ENCODE data around the gene ZG16B.

The ZG16B gene

GRCh38 chr16:2825049-2825742 lies 4.9 kb upstream of the ZG16B start:
- DNase-seq (ENCODE audit: low spot score): no peak

GRCh38 chr16:2825906-2826305 lies 4.2 kb upstream of the ZG16B start:
- DNase-seq (ENCODE audit: low spot score): no peak

GRCh38 chr16:2826591-2827373 lies 3.3 kb upstream of the ZG16B start:
- DNase-seq (ENCODE audit: low spot score): no peak

GRCh38 chr16:2827374-2827791 lies 2.7 kb upstream of the ZG16B start:
- no peak for DNase-seq (ENCODE audit: low spot score)

GRCh38 chr16:2827831-2828520 lies 2.1 kb upstream of the ZG16B start:
- DNase-seq (ENCODE audit: low spot score): no peak

- DNase-seq (ENCODE audit: low spot score): no peak
Measured at GRCh38 chr16:2828521-2828840, 1.6 kb upstream of the ZG16B start.

GRCh38 chr16:2828876-2829430 lies 1.1 kb upstream of the ZG16B start:
- DNase-seq (ENCODE audit: low spot score): no peak

DNA sequence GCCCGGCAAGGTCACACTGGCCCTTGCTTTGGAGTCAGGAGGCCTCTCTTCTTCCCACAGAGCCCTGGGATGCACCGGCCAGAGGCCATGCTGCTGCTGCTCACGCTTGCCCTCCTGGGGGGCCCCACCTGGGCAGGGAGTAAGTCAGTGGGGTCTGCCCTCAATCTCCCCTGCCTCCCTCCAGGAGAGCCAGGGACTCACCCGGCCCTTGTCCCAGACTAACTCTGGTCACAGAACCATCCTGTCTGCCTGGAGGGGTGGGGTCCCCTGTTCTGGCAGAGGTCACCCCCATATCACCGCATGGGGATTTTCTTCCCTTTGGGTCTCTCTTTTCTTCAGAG lies 222 bp downstream of the ZG16B start:
- no peak for DNase-seq (ENCODE audit: low spot score)

DNA sequence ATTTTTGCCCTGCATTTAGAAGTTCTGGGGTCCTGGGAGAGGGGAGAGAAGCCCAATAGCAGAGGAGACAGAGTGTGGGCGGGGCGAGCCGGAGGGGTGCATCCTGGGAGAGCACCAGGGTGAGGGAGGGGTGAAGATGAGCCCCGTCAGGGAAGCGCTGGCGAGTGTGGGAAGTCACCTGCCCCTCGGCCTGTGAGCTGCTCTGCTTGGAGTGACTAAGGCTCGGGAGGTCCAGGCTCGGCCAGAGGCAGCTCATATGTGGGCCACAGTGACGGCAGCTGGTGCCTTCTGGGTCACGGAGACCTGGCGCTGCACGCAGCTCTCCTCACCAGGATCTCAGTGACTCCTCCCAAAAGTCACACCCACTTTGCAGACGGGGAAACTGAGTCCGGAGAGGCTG lies 1.1 kb downstream of the ZG16B start:
- DNase-seq (ENCODE audit: low spot score): no peak

DNA sequence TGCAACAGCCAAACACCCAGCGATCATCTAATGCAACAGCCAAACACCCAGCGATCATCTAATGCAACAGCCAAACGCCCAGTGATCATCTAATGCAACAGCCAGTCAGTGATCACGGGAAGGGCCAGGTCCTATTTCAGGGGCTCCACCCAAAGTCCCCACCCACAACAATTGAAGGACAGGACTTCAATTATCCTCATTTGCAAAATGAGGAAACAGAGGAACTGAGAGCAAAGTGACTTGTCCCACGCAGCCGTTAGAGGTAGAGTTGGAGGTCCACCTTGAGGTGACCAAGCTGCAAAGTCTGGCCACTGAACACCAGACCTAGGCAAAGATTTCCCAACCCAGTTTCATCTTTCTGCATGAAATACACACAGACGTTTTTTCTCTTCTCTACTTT lies 3.7 kb downstream of the ZG16B start:
- DNase-seq (ENCODE audit: low spot score): no peak

DNA sequence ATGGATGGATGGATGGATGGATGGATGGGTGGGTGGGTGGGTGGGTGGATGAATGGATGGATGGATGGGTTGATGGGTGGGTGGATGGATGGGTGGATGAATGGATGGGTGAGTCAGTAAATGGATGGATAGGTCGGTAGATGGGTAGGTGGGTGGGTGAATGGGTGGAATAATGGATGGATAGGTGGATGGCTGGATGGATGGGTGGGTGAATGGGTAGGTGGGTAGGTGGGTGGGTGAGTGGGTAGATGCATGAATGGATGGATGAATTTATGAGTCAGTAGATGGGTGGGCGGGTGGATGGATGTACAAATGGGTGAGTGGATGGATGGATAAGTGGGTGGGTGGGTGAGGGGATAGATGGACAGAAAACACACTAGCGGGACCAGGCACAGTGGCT lies 4.9 kb downstream of the ZG16B start:
- no peak for DNase-seq (ENCODE audit: low spot score)

GRCh38 chr16:2835638-2836493 lies 5.8 kb downstream of the ZG16B start:
- DNase-seq (ENCODE audit: low spot score): no peak

DNA sequence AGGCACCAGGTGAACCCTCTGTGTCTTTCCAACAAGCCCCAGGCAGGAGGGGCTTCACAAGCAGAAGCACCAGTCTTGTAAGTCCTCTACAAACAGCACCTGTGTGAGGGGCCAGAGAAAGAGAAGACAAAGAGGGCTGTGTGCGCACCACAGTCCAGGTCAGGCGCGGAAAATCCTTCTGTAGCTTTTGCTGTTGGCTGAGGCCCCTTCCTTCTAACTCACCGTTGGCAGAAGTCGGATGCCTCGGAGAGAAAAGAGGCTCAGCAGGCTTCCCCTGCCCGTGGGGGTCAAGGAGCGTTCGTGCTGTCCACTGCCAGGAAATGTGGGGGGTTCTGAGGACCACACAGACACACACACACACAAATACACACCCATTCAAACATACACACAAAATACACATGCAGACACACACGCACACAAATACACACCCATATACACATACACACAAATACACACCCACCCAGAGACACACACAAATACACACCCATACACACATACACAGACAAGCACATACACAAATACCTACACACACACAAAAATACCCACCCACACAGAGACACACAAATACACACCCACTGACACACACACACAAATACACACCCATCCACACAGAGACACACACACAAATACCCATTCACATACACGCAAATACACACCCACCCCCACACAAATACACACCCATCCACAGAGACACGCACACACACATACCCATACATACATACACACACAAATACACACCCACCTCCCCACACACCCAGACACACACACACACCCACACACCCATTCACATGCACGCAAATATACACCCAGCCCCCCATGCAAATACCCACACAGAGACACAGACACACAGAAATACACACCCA lies 6.8 kb downstream of the ZG16B start:
- no peak for DNase-seq (ENCODE audit: low spot score)

- peak; percentile 50 for DNase-seq (ENCODE audit: low spot score)
Measured at GRCh38 chr16:2838928-2839327, 8.8 kb downstream of the ZG16B start.

DNA sequence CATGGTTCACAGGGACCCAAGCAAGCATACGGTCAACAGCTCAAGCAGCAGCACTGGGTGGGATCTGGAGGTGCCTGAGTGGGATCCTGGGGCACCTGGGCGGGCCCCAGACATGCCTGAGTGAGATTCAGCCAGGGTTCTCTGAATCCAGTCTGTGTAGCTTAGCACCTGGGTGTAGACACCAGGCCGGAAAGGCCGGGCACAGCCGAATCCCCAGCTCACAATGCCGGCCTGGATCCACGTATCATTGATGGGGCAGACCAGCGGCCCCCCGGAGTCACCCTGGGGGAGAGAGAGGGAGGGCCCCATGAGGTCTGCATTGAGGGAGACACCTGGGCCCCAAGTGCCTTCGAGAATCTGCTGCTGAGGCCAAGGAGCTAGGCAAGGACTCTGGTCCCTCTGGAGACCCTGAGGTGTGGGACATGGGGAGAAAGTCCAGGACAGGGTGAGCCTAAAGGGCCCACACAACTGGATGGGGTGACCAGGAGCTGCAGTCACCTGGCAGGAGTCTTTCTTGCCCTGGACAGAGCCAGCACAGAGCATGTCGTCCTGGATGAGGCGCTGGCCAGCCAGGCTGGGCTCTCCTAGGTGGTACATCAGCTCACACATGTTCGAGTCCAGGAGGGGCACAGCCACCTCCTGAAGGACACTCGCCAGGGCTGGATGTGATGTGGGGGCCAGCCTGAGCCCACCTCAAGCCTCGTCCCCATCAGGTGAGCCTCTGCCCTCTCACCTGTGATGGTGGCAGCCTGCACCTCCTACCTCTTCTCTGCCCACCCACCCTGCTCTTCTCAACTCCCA lies 9.7 kb downstream of the ZG16B start:
- DNase-seq (ENCODE audit: low spot score): no peak

GRCh38 chr16:2840914-2841313 lies 10.8 kb downstream of the ZG16B start:
- DNase-seq (ENCODE audit: low spot score): no peak

DNA sequence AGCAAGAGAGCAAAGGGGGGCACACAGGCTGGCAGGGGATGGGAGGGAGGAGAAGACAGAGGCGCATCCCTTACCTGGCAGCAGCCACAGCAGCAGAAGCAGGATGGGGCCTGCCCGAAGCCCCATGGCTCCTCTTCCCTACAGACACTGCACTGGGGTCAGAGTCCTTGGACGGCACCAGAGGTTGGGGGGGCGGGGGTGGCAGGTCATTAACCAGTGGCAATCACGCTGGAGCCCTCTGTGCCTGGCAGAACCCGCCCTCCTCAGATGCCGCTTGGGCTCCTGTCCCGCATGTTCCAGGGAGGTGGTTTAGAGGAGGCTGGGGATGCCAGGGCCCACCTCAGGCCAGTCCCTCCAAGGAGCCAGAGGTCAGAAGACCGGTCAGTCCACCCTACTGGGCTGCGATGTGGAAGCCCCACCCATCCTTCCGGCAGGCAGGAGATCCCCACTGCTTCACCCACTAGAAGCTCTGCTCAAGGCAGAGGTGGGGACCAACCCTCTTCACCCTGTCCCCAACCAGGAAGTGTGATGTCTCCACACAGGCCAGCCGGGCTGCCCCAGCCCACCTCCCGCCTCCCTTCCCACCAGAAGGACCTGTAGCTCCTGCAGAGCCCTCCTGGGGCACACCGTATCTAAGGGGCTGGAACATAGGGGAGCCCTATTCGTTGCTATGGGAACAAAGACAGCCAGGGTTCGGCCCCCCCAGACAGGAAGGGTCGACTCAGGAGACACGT lies 11.7 kb downstream of the ZG16B start:
- DNase-seq (ENCODE audit: low spot score): no peak

GRCh38 chr16:2842340-2843000 lies 12.4 kb downstream of the ZG16B start:
- DNase-seq (ENCODE audit: low spot score): peak; percentile 35

DNA sequence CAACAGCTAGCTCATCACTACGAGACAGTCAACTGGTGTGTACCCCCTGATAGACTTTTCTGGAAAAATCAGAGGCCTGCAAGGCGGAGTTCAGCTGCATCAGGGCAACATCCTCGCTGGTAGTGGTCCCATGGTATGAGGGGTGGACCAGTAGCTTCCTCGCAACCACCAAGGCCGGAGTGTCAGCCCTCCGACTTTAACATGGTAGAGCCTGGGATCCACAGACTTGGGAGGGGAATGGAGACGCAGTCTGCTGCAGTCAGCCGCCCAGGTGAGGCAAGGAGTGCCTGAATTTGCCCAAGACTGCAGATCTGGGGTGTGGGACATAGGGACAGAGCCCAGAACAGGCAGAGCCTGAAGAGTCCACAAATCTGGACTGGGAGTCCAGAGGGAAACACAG lies 13.4 kb downstream of the ZG16B start:
- DNase-seq (ENCODE audit: low spot score): no peak
